DND-41 (cell line): ENCODE data around the gene CRYBG1.

Source experiments
- EZH2 ChIP-seq: IDR thresholded peaks from 3 replicates; pipeline ENCODE4 v1.6.1; 2012; ENCODE audit warnings: borderline replicate concordance, low read depth, mild to moderate bottlenecking, moderate library complexity, low read length, inconsistent platforms; ENCODE audit not compliant: severe bottlenecking
- TF ChIP-seq, protein P1 (sequence below): IDR thresholded peaks from 2 replicates; pipeline ENCODE4 v1.5.1; 2012; ENCODE audit warnings: borderline replicate concordance, low read length, moderate library complexity, mild to moderate bottlenecking; ENCODE audit not compliant: poor library complexity, severe bottlenecking; ENCODE audit errors: extremely low read depth

DNA sequence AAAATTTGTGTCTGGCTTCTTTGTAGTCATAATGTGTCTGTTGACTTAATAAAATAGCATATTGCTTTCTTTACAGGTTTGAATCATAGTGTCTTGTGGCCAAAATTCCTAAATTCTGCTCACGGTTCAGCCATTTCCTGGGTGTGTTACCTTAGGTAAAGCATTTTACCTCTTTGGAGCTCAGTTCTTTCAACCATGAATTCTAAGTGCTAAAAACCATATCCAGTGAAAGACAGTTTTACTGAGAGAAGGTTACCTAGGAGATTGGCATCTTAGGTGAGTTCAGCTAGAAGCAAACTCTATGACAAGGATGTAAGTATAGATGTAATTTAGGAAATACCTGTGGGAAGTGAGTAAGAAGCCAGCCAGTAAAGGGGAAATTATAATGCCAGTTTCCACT, 20.7 kb downstream of the CRYBG1 start:
- TF ChIP-seq, protein P1, sequence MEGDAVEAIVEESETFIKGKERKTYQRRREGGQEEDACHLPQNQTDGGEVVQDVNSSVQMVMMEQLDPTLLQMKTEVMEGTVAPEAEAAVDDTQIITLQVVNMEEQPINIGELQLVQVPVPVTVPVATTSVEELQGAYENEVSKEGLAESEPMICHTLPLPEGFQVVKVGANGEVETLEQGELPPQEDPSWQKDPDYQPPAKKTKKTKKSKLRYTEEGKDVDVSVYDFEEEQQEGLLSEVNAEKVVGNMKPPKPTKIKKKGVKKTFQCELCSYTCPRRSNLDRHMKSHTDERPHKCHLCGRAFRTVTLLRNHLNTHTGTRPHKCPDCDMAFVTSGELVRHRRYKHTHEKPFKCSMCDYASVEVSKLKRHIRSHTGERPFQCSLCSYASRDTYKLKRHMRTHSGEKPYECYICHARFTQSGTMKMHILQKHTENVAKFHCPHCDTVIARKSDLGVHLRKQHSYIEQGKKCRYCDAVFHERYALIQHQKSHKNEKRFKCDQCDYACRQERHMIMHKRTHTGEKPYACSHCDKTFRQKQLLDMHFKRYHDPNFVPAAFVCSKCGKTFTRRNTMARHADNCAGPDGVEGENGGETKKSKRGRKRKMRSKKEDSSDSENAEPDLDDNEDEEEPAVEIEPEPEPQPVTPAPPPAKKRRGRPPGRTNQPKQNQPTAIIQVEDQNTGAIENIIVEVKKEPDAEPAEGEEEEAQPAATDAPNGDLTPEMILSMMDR: no peak
- no peak for TF ChIP-seq EZH2
